Skeletal muscle satellite cell (primary cell): Measurements from ENCODE around the gene NCOA7.
"Not testable (repeated sequence)": the region's sequence is repeated elsewhere in the genome, so short reads cannot be mapped to it uniquely, and the experiment has no call there.

Experiments
- H3K27me3 ChIP-seq: 2 replicates; pipeline ENCODE4 v1.7.0; 2013; ENCODE audit warnings: low read length; ENCODE audit not compliant: control insufficient read depth, insufficient read depth
- H3K36me3 ChIP-seq: 2 replicates; pipeline ENCODE4 v1.7.0; 2013; ENCODE audit warnings: mild to moderate bottlenecking, control low read depth, low read length; ENCODE audit not compliant: insufficient read depth
- H3K4me1 ChIP-seq: 2 replicates; pipeline ENCODE4 v1.7.0; 2013; ENCODE audit warnings: low read length; ENCODE audit not compliant: control insufficient read depth, insufficient read depth
- H3K4me2 ChIP-seq: 2 replicates; pipeline ENCODE4 v1.7.0; 2013; ENCODE audit warnings: mild to moderate bottlenecking, low read length
- H3K4me3 ChIP-seq: 2 replicates; pipeline ENCODE4 v1.7.0; 2013; ENCODE audit warnings: low read length
- H3K9ac ChIP-seq: 2 replicates; pipeline ENCODE4 v1.7.0; 2013; ENCODE audit warnings: mild to moderate bottlenecking, low read depth, low read length, moderate library complexity
- H3K9me3 ChIP-seq: replicated peaks from 2 replicates; pipeline ENCODE4 v1.7.0; 2013; ENCODE audit warnings: mild to moderate bottlenecking, control low read depth, low read length

NCOA7 gene

DNA sequence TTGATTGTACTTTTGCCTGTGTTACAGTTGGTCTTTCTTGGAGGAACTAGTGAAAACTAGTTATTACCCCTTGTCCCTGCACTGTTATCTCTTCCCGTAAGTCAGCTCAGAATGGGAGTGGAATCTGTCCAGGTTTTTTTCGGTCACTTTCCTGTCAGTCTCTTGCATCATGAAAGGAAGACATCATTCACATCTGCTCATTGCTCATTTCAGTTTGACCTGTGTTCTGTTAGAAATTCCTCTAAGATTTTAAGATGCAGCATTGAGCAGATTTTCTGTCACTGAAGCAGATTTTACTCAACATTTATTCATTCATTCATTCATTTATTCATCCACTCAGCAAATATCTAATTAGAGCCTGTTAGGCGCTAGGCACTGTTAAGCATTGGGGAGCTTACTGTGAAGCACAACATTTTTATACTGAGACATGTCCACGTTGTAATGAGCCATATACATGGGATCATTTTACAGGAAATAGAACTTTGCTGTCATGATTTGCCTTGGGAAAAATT lies 132.7 kb downstream of the NCOA7 start:
- H3K4me1 ChIP-seq: peaks cover 12% of the 10 kb centered on the region
- peaks cover 42% of the 10 kb centered on the region for H3K36me3 ChIP-seq
- no peak overlapping the region for H3K4me2 ChIP-seq
- no peak overlapping the region for H3K9ac ChIP-seq
- H3K27me3 ChIP-seq: no peaks in the 10 kb centered on the region
- no peak overlapping the region for H3K4me3 ChIP-seq
- no peaks in the 10 kb centered on the region for H3K9me3 ChIP-seq

- H3K4me2 ChIP-seq: no peak overlapping the region
- H3K4me3 ChIP-seq: no peak overlapping the region
- H3K27me3 ChIP-seq: no peaks in the 10 kb centered on the region
- H3K4me1 ChIP-seq: peaks cover 6% of the 10 kb centered on the region
- no peak overlapping the region for H3K9ac ChIP-seq
- H3K36me3 ChIP-seq: peaks cover 47% of the 10 kb centered on the region
- H3K9me3 ChIP-seq: no peaks in the 10 kb centered on the region
These were observed 133.4 kb downstream of the NCOA7 start for GRCh38 chr6:125924169-125924568.

DNA sequence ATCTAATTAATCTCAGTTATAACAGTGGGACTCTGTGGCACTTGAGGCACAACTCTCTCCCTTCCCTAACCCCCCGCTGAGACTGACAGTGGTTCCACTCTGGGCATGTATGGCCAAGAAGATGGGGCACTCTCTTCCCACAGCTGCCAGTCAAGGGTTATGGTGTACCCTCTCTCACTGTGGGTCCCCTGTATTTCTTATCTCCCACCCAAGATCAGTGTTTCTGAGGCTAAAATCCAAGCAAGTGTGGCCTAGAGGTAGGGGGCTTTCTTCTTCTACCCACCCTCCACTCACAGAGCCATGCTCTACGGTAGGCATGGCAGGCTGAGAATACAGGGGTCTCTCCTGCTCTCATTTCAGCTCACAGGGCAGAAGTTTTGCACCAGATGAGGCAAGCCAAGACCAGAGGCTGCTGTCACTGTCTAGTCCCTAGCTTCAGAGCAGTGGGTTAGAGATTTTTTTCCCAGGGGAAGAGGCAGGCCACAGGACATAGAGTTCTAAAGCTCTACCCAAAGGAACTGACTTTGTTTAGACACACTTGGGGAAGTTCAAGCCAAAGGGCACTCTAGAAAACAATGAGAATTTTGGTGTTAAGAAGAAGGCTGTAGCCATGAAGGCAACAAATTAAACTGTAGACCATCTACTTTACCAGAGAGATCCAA lies 134.1 kb downstream of the NCOA7 start:
- Histone ChIP-seq H3K36me3 (peaks cover 47% of the 10 kb centered on the region), H3K4me2 (no peak overlapping the region), H3K4me3 (no peak overlapping the region), H3K9ac (no peak overlapping the region), H3K4me1 (no peaks in the 10 kb centered on the region), H3K9me3 (no peaks in the 10 kb centered on the region), H3K27me3 (no peaks in the 10 kb centered on the region)

- Histone ChIP-seq H3K9ac (no peak overlapping the region), H3K4me2 (no peak overlapping the region), H3K4me3 (no peak overlapping the region), H3K27me3 (no peaks in the 10 kb centered on the region), H3K4me1 (no peaks in the 10 kb centered on the region), H3K36me3 (peaks cover 42% of the 10 kb centered on the region), H3K9me3 (no peaks in the 10 kb centered on the region)
These were observed 136.0 kb downstream of the NCOA7 start for GRCh38 chr6:125926711-125927110.

DNA sequence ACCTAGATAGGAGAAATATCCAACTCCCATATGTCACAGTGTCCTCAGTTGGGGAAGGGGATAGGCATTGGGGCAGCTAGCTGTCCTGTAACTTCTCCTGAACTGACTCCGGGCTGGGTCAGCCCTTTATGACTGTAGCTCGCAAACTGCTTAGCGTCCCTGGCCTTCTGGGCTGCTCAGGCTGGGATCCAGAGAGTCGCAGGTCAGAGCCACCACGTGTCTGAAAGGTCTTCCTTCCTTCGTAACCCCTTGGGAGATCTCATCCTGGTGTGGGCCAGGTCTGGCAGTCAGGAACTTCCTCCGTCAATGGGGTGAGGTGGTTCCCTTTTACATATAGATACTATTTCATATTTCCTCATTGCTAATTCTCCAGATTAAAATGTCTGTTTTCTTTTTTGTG lies 137.0 kb downstream of the NCOA7 start:
- no peaks in the 10 kb centered on the region for H3K27me3 ChIP-seq
- no peak overlapping the region for H3K4me3 ChIP-seq
- H3K36me3 ChIP-seq: peaks cover 32% of the 10 kb centered on the region
- H3K9me3 ChIP-seq: no peaks in the 10 kb centered on the region
- no peak overlapping the region for H3K4me2 ChIP-seq
- no peak overlapping the region for H3K9ac ChIP-seq
- H3K4me1 ChIP-seq: no peaks in the 10 kb centered on the region

DNA sequence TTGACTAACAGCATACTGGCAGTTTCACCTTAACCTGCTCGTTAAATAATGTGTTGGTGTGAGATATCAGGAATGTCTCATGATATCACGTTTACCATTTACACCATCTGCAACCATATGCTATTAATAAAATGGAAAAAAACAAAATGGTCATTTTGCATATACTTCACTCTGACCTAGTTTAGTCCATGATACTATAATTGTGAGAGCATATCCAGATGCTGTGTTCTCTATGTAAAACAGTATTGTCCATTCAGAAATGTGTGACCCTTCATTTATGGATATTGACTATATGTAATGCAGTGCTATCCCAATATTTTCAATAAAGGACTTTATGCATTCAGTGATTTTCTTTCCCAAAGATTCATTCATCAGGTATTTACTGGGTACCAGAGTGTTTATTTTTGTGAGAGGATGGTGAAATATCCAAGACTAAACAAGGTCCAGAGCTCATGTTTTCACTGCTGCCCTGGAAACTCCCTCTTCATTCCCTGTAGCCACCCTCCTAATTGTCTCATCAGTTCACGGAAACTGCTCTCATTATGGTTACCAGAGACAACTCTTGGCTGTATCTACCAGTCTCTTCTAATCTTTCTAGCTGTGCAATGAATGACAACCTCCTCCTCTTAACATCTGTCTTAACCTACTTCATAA lies 140.1 kb downstream of the NCOA7 start:
- H3K9me3 ChIP-seq: no peaks in the 10 kb centered on the region
- H3K4me2 ChIP-seq: no peak overlapping the region
- H3K27me3 ChIP-seq: no peaks in the 10 kb centered on the region
- H3K9ac ChIP-seq: no peak overlapping the region
- H3K4me3 ChIP-seq: no peak overlapping the region
- H3K4me1 ChIP-seq: no peaks in the 10 kb centered on the region
- H3K36me3 ChIP-seq: peaks cover 17% of the 10 kb centered on the region

GRCh38 chr6:125931733-125932450 lies 141.1 kb downstream of the NCOA7 start:
- no peak overlapping the region for H3K9ac ChIP-seq
- no peak overlapping the region for H3K4me3 ChIP-seq
- H3K4me1 ChIP-seq: no peaks in the 10 kb centered on the region
- H3K36me3 ChIP-seq: peaks cover 17% of the 10 kb centered on the region
- H3K9me3 ChIP-seq: no peaks in the 10 kb centered on the region
- H3K27me3 ChIP-seq: no peaks in the 10 kb centered on the region
- no peak overlapping the region for H3K4me2 ChIP-seq

GRCh38 chr6:125932451-125932795 lies 141.7 kb downstream of the NCOA7 start:
- Histone ChIP-seq H3K4me2 (no peak overlapping the region), H3K27me3 (no peaks in the 10 kb centered on the region), H3K4me1 (no peaks in the 10 kb centered on the region), H3K4me3 (no peak overlapping the region), H3K9me3 (no peaks in the 10 kb centered on the region), H3K9ac (no peak overlapping the region), H3K36me3 (peaks cover 14% of the 10 kb centered on the region)

GRCh38 chr6:125935520-125935919 lies 144.8 kb downstream of the NCOA7 start:
- not testable (repeated sequence) for H3K9ac ChIP-seq, H3K27me3 ChIP-seq, H3K4me3 ChIP-seq, H3K36me3 ChIP-seq, H3K9me3 ChIP-seq, H3K4me2 ChIP-seq, H3K4me1 ChIP-seq

DNA sequence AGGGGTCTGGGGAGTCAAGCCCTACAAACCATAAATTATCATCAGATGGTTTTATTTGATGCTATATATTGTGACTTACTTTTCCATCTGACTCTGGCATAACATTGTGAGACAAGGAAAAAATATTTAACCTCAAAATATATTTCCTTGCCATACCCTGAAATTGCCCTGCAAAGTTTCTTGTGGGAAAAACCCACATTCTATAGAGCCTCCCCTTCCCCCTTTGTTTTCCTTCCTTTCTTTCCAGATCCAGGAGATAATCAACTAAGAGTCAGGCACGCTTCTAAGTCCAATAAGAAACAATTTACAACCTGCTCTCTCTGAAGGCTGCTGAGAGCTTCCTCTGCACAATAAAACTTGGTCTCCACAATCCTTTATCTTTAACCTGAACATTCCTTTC lies 148.3 kb downstream of the NCOA7 start:
- peaks cover 9% of the 10 kb centered on the region for H3K4me1 ChIP-seq
- H3K4me3 ChIP-seq: no peak overlapping the region
- no peaks in the 10 kb centered on the region for H3K9me3 ChIP-seq
- H3K9ac ChIP-seq: no peak overlapping the region
- no peak overlapping the region for H3K4me2 ChIP-seq
- H3K36me3 ChIP-seq: no peaks in the 10 kb centered on the region
- no peaks in the 10 kb centered on the region for H3K27me3 ChIP-seq

DNA sequence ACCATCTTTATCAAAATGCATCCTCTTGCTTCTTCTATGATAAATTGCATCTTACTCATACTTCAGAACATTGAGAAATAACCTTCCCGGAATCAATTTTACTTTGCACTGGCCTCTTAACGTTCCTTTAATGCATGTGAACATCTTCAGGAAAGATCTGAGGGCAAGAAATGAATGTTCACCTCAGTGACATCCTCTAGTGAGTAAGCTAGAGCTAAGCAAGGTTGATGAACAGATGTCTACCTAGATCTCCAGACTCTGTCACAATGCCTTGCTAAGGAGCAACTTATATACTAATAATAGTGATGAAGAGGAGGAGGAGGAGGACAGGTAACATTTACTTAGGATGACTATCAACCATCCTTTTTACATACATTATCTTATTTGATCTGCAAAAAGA lies 149.0 kb downstream of the NCOA7 start:
- Histone ChIP-seq H3K4me2 (no peak overlapping the region), H3K27me3 (no peaks in the 10 kb centered on the region), H3K9me3 (no peaks in the 10 kb centered on the region), H3K9ac (no peak overlapping the region), H3K36me3 (no peaks in the 10 kb centered on the region), H3K4me3 (no peak overlapping the region), H3K4me1 (peaks cover 17% of the 10 kb centered on the region)
